T-helper 2 cell treated with Interferon-gamma antibody and Interleukin-4, amounts not matched to agents 100 ng/mL and 5 ng/mL, for 36 hours (primary cell): ENCODE measurements around the gene CALML4. TPM values are rescaled to one million over a fixed set of nuclear protein-coding genes. Genes with fewer than 3 reads are reported as not detected.
"Not testable (repeated sequence)": the region's sequence is repeated elsewhere in the genome, so short reads cannot be mapped to it uniquely, and the experiment has no call there.

ENCODE experiments used
- intact Hi-C: fragments of 100-400 bp; cut with micrococcal nuclease; formaldehyde crosslinking; loops from one replicate; pipeline ENCODE4 v1.15.1; 2023
- total RNA-seq: library from RNA; stranded (reverse); gene quantifications from 2 replicates; pipeline ENCODE4 v1.2.3, GENCODE V29; 2022

CALML4 gene
- total RNA-seq, 1 donor from 2014 or later: 15.4 TPM

DNA sequence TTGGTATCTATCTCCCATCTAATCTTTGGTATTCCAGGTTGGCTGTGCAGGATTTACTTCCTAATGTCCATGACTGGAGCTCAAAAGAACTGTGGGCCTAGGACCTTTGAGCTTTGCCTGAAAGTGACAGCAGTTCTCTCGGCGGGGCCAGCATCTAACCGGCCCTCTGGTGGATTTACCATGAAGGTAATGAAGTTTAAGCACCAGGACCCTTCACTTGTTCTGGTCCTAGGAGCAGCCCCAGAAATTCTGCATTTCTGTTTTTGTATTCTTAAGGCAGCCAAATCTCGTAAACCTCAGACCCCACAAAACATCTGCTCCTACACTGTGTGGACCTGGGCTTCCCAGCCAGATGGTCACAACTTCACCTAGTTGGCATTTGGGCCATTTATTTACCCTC is 13.0 kb downstream of the CALML4 start:
- intact Hi-C loops: no loop called here

DNA sequence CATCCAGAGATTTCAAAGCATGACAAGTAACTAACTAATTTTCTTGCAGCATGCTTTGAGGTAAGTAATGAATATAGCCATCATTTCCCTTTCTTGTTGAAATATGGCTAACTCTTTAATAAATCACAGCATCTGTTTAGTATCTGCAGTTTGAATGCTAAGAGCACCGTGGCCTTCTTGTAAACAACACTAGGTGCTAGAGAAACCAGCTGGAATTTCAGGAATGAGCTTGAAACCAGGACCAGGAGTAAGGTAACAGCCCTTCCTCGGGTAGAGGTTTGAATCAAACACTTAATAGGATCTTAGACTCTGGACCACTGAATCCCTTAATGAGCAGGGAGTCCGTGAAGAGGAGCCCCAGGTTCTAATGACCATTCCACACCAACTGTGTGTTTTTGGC is 13.6 kb downstream of the CALML4 start:
- intact Hi-C loops: no loop called here

DNA sequence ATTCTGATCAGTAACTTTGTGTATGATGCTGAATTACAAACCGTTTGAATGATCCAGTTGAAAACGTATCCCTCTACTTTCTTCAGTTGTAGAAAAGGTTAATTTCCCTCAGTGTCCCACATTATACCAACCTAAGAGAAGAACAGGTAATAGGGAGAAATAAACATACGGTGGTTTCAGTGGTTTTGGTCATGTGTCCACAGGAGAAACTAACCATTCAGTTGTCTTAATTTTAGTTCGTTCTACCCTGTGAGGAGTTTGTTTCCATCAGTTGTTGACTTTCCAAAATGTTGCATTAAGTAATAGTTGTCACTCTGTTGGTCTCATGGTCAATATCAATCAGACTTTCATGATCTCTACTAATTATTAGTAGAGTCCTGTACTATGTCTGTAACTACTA is 15.1 kb downstream of the CALML4 start:
- intact Hi-C loops: no loop called here

DNA sequence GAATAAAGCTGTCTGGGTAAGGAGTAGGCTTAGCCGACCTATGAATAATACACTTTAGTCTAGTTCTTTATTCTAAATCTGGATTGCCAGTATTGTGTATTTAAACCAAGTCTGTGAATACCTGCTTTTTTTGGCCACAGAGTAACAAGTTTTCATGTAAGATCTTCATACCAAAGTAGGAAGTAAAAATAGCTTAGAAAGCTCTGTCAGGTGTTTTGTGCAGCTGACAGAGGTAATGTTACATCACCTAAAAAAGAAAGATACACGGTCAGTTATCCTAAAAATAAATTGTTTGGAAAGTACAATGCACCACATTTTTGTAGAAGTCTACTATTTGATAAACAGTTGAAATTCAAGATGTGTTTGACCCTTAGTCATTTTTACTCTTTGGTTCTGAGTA is 16.5 kb downstream of the CALML4 start:
- intact Hi-C loops: no loop called here

DNA sequence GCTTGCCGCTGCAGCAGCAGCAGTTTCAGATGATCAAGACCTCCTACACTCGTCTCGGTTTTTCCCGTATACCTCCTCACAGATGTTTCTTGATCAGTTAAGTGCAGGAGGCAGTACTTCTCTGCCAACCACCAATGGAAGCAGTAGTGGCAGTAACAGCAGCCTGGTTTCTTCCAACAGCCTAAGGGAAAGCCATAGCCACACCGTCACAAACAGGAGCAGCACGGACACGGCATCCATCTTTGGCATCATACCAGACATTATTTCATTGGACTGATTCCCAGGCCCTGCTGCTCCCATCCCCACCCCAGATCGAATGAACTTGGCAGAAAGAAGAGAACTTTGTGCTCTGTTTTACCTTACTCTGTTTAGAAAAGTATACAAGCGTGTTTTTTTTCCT is 17.6 kb downstream of the CALML4 start:
- intact Hi-C loops: no loop called here

DNA sequence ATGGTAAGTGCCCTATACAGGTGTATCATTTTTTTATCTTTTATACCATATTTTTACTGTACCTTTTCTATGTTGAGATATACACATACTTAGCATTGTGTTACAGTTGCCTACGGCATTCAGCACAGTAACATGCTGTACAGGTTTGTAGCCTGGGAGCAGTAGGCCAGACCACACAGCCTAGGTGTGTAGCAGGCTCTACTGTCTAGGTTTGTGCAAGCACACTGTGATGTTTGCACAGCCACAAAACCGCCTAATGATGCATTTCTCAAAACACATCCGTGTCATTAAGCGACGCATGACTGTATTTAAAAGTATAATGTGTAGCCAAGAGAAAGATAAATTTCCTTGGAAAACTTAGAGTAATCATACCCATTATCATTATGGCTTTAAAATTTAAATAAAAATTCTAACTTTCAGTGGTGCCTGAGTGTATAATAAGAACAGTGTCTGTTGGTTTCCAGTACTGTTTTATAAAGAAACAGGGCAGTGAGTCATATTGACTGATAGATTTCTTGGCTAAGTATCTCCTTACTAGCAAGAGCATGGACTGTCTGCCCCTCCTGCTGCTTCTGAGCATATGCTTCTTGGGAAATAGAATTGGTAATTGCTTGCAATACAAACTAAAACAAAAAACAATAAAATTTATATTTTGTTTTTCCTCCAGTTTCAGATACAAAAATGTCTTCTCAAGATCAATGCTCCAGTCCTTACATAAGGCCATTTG is 18.3 kb downstream of the CALML4 start:
- intact Hi-C loops: no loop called here

DNA sequence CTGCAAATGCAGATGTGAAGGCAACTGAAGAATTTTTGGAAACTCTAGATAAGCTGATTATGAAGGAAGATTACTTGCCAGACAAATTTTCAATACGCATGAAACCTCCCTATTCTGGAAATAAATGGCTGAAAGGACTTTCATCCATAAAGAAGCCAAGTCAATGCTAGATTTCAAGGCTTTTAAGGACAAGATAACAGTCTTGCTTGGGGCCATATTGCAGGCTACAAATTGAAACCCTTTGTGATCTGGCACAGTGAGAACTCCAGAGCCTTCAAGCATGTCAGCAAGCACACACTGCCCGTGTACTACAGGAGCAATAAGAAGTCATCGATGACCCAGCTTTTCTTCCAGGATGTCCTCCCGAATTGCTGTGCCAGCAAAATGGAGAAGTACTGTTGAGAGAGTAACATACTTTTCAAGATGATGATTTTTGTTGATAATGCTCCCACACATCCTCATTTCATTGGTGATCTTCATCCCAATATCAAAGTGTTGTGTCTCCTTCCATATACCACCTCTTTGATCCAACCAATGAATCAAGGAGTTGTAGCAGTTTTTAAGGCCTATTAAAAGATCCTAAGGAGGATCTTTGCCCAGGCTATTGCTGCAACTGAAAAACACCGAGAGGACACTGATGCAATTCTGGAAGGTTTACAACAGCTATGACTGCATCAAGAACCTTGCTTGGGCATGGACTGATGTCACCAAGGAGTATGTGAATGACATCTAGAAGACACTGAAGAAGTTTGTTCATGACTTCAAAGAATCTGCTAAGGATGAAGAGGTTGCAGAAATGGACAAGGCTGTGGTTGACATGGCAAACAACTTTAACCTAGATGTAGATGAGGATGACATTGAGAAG is 20.3 kb downstream of the CALML4 start:
- intact Hi-C loops: no loop called here

DNA sequence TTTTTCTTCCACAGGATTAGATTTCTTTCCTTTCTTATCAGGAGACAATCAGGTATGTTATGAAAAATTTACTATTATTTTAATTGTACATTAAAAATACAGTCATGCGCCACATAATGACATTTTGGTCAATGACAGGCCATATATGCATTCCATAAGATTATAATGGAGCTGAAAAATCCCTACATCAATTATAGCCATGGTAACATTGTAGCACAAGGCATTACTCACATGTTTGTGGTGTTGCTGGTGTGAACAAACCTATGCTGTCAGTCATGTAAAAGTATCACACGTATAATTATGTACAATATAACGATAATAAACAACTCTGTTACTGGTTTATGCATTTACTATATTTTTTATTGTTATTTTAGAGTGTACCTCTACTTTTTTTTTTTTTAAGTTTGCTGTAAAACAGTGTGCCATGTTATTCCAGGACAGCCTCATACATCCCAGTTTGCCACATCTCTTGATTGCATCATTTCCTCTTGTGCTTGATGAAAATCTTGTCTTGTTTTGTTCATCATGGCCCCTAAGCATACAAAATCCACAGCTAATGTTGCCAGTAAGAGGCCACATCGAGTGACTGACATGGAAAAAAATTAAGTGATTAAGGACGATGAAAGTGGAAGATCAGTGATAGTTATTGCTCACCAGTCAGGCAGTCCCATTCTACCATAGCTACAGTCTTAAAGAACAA is 21.4 kb downstream of the CALML4 start:
- intact Hi-C loops: no loop called here

DNA sequence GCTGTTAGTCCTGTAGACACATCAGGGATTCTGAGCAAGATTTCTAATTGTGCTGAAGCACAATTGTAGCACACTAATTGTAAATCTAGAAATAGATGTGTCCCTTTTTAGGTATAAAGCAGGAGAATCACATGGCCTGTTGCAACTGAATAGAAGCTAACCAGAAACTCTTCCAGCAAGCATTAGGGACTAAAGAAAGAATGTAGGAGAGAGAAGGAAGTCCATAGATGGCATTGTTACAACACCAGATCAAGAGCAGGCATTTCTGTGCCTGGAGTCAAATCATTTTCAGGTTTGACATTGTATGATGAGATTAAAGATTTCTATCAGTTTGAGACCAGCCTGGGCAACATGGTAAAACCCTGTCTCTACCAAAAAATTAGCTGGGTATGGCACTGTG is 27.4 kb downstream of the CALML4 start:
- intact Hi-C loops: no loop called here

DNA sequence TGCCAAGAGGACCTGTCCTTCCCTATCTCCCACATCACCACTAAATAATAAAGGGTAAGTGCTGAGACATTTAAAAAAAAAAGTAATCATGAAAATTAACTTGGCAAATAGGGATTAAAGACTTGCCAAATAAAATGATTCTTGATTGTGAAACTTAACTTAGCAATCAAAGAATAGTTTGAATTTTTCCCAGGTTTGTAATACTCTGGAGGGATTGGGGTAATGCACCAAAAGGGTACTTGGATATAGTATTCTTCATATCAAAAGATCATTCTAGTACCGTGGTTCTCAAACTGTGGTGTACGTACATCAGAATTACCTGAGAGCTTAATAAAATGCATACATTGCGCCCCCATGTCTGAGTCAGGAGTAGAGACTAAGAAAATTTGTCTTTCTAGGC is 28.5 kb downstream of the CALML4 start:
- intact Hi-C loops: no loop called here

DNA sequence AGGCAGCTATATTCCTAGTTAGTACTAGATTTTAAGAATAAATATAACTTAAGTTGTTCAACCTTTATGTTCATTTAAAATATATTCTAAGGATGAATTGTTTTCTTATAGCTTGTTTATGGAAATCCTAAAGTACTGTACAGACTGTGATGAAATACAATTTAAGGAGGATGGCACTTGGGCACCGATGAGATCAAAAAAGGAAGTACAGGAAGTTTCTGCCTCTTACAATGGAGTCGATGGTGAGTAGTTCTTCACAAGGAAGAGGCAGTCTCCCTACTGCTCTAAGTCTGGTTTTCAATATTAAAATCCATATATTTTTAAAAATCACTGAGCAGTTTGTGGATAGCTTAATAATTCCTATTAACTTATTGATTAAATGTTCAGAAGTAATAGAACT is 29.6 kb downstream of the CALML4 start:
- intact Hi-C loops: no loop called here

DNA sequence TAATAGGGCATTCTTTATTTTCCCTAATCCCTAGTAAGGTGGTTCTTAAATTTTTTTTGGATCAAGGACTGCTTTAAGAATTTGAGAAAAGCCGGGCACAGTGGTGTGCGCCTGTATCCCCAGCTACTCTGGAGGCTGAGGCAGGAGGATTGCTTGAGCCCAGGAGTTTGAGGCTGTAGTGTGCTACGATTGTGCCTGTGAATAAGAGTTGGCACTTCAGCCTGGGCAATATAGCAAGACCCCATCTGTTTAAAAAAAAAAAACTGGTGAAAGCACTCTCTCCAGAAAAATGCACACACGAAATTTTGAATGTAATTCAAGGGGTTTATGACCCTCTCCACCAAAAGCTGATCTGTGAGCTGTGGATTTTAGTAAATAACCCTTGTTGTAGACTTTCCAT is 32.0 kb downstream of the CALML4 start:
- intact Hi-C loops: no loop called here

DNA sequence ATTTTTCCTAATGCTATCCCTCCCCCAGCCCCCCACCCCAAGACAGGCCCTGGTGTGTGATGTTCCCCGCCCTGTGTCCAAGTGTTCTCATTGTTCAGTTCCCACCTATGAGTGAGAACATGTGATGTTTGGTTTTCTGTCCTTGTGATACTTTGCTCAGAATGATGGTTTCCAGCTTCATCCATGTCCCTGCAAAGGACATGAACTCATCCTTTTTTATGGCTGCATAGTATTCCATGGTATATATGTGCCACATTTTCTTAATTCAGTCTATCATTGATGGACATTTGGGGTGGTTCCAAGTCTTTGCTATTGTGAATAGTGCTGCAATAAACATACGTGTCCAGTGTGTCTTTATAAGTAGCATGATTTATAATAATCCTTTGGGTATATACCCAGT is 33.1 kb downstream of the CALML4 start:
- intact Hi-C loops: not testable (repeated sequence)

DNA sequence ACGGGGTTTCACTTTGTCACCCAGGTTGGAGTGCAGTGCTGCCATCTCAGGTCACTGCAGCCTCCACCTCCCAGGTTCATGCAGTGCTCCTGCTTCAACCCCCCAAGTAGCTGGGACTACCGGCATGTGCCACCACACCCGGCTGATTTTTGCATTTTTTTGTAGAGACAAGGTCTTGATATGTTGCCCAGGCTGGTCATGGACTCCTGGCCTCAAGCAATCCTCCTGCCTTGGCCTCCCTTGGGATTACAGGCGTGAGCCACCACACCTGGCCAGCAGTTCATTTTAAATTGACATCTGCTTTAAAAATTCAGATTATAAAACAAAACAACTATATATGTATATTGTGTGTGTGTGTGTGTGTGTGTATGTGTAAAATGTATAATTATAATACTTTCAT is 38.3 kb downstream of the CALML4 start:
- intact Hi-C loops: no loop called here

DNA sequence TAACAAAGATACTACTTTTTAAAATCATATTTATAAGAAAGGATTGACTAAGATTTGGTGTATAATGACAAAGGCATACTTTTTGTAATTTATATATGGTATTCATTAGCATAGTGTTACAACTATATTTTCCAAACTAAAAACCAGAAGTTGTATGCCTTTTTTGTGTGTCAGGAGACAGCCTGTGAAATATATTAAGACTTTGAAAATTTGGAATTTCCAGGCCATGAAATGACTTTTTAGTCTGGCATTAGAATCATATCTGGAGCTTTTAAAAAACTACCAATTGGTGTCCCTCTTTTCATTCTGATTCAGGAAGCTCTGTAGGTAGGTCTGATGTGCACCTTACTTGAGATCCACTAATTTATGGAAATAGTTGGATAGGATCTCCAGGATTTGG is 41.9 kb downstream of the CALML4 start:
- intact Hi-C loops: no loop called here

DNA sequence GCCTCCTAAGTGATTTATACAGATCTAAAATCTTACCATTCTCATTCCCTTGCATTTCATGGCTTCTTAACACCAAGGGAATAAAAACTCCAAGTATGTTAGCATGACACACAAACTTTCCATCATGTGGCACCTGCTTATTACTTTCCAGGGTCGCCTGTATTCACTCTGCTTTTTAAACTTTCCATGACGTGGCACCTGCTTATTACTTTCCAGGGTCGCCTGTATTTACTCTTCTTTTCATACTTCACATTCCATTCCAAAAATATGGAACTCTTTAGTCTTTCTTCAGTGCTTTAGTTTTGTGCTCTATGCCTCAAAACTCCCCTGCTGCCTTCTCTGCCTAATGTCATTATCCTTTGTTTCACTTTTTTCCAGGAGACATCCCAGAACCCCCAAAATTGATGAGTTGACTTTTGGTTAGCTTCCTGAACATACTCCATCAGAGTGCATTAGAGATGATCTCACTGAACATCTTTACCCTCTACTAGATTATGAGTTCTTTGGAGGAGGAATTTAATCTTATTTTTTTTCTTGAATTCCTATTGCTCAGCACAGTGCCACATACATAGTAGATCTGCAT is 47.0 kb downstream of the CALML4 start:
- intact Hi-C loops: no loop called here

DNA sequence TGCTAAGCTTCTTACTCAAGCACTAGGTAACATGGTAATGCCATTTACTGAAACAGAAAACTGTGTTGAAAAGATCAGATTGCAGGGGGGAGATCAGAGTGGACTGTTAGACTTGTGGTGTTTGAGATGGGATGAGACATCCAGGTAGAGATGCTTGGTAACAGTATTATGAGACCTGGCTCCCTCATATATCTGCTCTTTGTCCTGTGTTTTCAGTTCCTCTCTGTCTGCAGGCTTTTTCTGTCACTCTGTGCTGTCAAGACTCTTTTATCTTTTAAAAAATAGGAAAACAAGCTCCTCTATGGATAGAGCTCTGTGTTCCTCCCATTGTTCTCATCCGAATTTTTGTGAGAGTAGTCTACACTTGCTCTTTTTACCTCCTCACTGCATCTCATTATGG is 48.1 kb downstream of the CALML4 start:
- intact Hi-C loops: no loop called here

DNA sequence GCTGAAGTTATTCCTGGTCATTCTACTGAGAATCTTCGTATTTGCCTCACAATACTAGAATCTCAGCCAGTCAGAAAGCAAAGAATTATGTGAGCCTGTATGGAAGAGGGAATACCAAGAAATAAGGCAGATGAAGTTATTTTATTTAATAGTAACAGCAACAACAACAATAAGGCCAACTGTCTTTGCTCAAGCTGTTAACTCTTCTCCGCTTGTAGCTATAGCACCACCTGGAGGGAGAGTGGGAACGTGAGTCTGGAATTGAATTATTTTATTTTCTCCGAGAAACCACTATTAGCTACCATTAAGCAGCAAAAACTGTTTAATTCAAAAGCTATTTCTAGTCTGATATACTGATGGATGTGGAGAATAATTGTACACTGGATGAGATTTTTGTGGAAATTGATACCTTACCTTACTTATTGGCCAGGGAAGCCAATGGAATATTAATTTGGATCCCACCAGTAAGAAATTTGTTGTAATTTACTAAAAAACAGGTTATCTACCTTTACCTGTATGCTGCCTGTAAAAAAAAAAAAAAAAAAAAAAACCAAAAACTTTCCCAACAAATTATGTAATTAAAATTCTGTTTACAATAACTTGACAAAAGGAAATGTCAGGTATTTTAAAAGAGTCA is 50.1 kb downstream of the CALML4 start:
- intact Hi-C loops: loop anchor here (1.0 kb wide), 1 partner anchor 292 kb away; no protein-coding TSS in a partner anchor

DNA sequence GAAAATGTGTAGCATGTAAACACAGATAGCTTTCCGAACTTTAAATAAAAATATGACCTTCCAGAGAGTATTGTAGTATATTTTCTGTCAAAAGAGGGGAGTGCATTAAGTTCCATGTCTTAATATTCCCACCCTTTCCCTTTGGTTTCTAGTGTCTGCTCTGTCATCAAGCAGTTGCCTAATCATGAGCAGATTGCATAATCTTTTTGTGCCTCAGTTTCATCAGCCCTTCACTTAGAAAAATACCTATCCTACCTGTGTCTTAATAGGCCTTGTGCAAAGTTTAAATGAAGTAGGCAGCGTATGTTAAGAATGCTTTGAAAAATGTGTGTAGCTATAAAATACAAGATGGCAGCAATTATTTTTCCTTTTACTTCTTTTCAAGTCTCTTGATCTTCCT is 52.8 kb downstream of the CALML4 start:
- intact Hi-C loops: no loop called here

DNA sequence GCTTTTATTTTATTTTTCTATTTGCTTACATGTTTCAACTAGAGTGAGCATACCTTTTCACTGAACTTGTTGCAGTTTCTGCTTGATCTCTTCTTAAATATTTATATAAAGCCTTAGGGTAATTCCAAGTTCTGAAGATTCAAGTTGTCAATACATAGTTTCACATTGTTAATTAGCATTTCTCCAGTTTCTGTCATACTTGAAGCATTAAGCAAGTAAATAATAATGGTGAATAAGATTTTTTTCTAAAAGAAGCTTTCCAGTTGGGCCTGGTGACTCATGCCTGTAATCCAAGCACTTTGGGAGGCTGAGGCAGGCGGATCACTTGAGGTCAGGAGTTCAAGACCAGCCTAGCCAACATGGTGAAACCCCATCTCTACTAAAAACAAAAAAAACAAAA is 53.9 kb downstream of the CALML4 start:
- intact Hi-C loops: no loop called here

DNA sequence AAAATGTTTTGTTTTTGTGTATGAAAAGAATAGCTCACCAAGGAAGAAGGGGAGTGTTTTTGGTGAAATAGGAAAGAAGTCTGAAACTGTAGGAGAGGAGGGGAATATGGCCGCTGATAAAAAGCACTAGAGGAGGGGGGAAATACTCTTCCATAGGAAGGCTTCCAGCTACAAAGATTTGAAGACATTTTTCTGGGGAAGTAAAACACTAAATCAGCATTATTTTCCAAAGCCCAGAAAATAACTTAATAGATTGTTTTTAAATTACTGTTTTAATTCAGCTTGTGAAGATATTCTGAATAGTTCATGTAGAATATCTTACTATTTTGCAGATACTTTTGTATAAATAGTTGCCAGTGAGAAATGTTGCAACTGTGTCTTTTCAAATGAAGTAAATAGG is 54.9 kb downstream of the CALML4 start:
- intact Hi-C loops: no loop called here
